NCI-H1092 (cell line): Measurements from ENCODE around the gene CDC20.

ENCODE experiments used
- DNase-seq: peaks from one replicate; lab custom pipeline; 2025; lab: John Stamatoyannopoulos, UW

Gene CDC20

GRCh38 chr1:43358746-43359693 is at the start of gene CDC20:
Gene CDC20, plus strand, starts transcription at chr1:43358981. Its CDS starts 235 bp downstream, at chr1:43359216.
- peak; percentile 99 for DNase-seq

GRCh38 chr1:43309405-43310025 is 49.3 kb upstream of the CDC20 start:
- DNase-seq, result no peak

- DNase-seq, result no peak
These were observed 47.3 kb upstream of the CDC20 start for GRCh38 chr1:43311521-43311920.

- no peak for DNase-seq
These were observed 46.6 kb upstream of the CDC20 start for GRCh38 chr1:43312212-43312623.

- no peak for DNase-seq
These were observed 45.9 kb upstream of the CDC20 start for GRCh38 chr1:43312663-43313515.

GRCh38 chr1:43313771-43314170 is 45.0 kb upstream of the CDC20 start:
- DNase-seq, result no peak

DNA sequence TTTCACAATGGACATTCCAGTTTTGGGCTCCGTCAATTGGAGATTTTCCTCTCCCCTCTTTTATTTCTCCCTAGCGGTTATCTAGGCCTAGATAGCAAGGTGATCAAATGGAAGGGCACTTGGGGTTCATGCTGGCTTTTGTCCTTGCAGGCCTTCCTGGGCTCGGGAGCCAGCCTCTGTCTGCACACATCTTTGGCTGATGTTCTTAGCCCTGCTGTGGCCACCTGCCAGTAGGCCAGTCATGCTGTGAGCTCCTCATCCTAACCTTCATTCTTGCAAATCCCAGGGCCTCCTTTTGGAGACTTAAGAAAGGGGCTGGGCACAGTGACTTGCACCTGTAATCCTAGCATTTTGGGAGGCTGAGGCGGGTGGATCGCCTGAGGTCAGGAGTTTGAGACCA is 44.5 kb upstream of the CDC20 start:
- no peak for DNase-seq

DNA sequence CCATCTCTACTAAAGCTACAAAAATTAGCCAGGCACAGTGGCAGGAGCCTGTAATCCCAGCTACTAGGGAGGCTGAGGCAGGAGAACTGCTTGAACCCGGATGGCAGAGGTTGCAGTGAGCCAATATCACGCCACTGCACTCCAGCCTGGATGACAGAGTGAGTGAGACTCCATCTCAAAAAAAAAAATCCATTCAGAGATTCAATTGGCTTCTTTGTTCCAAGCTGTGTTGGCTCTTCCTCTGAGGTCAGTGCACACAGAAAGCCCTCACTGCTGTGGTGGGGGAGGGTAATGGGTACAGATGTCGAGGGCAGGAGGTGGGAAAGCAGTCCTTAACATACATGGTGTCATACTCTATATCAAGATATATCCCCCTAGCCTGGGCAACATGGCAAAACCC is 43.3 kb upstream of the CDC20 start:
- no peak for DNase-seq

GRCh38 chr1:43315963-43316737 is 42.6 kb upstream of the CDC20 start:
- no peak for DNase-seq

DNA sequence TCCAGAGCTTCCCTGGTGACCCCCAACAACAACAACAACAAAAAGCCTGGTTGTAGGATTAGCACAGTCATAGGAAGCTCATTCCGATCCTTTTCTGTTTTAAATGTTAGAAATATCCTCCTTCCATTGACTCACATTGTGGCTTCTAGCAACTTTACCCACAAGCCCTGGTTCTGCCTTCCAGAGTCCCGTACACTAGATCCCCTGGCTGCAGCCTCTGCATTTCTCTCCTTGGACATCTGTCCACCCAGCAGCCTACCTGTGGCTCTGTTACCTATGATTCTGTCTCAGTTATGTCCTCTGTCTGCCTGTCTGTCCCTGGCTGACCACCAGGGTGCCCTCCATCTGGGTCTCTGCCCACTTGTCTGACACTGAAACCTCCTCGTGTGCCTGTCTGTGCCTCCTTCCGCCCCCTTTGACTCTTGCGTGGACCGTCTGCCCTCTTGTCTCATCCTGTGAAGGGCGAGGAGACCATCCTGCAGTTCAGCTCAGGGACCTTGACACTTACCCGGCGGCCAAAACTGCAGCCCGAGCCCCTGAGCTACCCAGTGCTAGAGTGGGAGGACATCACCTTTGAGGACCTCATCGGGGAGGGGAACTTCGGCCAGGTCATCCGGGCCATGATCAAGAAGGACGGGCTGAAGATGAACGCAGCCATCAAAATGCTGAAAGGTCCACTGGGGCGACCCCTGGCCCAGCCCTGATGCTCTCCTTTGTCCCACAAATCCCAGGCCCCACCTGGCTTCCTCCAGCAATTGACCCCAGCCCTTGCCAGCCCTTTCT is 41.9 kb upstream of the CDC20 start:
- no peak for DNase-seq

DNA sequence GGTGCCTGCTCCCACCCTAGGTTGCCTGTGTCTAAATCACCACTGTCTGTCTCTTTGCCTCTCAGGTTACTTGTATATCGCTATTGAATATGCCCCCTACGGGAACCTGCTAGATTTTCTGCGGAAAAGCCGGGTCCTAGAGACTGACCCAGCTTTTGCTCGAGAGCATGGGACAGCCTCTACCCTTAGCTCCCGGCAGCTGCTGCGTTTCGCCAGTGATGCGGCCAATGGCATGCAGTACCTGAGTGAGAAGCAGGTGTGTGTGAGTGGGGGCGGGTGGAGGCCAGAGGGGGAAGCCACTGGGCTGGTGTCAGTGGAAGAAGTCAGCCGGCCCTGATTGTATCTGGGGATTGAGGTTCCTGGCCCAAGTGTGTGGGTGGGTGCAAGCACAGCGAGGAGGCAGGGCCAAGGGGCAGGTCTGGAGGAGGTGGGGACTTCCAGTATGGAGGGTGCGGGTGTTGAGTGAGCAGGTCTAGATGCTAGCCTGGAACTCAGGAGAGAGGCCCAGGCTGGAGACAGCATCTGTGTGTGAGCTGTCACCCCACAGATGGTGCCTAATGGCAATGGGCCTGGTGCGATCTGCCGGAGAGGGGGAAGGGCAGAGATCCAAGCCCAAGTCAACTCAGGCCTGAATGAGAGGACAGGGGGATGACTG is 40.8 kb upstream of the CDC20 start:
- DNase-seq, result no peak

- no peak for DNase-seq
These were observed 40.0 kb upstream of the CDC20 start for GRCh38 chr1:43318831-43319230.

DNA sequence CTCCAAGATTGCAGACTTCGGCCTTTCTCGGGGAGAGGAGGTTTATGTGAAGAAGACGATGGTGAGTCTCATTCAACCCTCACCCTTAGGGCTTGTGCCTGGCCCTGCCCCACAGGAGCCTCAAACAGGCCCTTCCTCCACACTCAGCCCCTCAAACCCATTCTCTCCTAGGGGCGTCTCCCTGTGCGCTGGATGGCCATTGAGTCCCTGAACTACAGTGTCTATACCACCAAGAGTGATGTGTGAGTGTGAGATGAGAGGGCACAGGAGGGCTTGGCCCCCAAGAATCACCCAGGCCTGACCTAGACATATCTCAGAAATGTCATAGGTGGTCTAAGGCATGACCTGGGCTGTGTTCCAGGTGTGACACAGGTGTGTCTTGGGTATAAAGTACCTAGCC is 39.5 kb upstream of the CDC20 start:
- no peak for DNase-seq

GRCh38 chr1:43319766-43320165 is 39.0 kb upstream of the CDC20 start:
- DNase-seq, result no peak

DNA sequence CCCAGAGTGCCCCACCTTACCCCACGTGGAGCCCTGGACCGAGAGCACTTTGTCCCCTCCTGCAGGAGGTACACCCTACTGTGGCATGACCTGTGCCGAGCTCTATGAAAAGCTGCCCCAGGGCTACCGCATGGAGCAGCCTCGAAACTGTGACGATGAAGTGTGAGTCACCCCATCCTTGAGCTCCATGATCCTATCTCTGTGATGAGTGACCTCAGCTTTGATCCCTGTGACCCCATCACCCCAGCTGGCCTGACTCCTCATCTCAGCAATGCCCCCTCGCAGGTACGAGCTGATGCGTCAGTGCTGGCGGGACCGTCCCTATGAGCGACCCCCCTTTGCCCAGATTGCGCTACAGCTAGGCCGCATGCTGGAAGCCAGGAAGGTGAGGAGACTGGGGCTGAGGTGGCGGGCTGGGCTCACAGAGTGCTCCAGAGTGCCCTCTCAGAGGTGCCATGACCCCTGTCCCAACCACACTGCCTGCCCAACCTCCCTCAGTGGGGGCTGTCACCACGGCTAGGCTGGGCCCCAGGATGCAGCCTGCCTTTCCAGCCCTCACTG is 37.4 kb upstream of the CDC20 start:
- no peak for DNase-seq

DNA sequence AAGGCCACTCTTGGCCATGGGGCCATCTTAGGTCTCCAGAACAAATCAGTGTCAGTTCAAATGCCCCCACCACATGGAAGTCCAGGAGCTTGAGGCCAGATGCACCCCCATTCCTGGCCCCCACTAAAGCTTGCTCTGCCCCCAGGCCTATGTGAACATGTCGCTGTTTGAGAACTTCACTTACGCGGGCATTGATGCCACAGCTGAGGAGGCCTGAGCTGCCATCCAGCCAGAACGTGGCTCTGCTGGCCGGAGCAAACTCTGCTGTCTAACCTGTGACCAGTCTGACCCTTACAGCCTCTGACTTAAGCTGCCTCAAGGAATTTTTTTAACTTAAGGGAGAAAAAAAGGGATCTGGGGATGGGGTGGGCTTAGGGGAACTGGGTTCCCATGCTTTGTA is 36.3 kb upstream of the CDC20 start:
- no peak for DNase-seq

DNA sequence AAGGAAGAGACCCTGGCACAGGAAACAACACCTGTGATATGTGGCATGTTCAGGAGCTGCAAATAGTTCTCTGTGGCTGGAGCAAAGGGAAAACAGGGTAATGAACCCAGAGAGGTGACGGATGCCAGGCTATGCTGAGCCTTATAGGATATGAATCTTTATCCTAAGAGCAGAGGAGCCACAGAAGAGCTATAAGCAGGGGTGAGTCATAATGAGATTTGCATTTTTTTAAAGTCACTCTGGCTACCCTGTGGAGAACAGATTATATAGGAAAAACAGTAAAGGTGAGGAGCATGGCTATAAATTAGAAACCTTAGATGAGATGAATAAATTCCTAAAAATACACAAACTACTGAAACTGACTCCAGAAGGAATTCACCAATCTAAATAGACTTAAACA is 34.0 kb upstream of the CDC20 start:
- no peak for DNase-seq

- DNase-seq, result no peak
These were observed 33.4 kb upstream of the CDC20 start for GRCh38 chr1:43325381-43325780.

DNA sequence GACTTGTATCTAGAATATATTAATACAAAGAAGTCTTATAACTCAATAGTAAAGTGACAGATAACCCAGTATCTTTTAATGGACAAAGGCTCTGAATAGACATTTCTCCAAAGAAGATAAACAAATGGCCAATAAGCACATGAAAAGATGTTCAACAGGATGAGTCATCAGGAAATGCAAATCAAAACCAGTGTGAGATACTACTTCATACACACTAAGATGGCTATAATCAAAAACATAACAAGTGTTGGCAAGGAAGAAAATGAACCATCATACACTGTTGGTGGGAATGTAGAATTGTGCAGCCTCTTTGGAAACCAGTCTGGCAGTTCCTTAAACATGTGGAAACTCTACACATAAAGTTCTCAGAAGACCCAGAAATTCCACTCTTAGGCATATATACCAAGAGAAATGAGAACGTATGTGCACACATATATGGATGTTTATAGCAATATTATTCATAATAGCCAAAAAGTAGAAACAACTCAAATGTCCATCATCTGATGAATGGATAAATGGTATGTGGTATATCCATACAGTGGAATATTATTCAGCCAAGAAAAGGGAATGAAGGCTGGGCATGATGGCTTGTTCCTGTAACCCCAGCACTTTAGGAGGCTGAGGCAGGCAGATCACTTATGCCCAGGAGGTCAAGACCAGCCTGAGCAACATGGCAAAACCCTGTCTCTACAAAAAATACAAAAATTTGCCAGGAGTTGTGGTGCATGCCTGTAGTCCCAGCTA is 31.1 kb upstream of the CDC20 start:
- no peak for DNase-seq
